SK-N-DZ (cell line): ENCODE measurements around the gene TNFRSF13B.
"Not testable (repeated sequence)": the region's sequence is repeated elsewhere in the genome, so short reads cannot be mapped to it uniquely, and the experiment has no call there.

ENCODE experiments used
- DNase-seq: peaks from one replicate; pipeline ENCODE4 v3.0.0-alpha.2; 2015; ENCODE audit warnings: low spot score

TNFRSF13B gene

DNA sequence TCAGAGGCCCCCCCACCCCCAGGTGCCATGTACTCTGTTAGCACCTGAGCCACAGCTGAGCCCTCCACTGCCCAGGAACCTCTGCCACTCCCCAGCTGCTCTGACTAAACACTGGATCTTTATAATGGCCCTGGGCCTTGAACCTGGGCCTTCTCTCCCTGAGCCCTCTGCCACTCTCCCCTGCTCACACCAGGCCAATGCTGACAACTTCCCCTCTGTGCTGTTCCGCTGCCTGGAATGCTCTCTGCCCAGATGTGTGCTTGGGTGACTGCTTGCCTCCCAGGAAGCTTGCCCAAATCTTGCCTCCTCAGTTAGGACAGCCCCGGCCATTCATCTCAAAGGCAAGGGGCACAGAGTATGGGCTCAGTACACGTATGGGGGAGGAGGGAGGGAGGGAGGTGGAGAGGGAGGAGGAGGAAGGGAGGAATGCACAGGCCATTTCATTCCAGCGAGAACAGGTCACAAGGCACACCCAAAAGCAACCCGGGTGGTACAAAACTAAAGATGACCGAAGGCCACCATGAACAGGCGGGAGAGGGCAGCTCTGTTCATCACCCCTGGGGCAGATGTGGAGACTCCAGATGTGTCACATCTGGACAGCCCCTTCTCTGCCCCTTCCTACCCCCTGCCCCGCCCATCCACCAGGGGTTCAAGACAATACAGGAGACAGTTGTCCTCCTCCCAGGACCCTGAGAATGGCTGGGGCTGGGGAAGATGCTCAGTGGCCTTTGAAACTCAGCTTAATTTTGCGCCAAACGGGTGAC, 15.3 kb upstream of the TNFRSF13B start:
- DNase-seq = no peak

DNA sequence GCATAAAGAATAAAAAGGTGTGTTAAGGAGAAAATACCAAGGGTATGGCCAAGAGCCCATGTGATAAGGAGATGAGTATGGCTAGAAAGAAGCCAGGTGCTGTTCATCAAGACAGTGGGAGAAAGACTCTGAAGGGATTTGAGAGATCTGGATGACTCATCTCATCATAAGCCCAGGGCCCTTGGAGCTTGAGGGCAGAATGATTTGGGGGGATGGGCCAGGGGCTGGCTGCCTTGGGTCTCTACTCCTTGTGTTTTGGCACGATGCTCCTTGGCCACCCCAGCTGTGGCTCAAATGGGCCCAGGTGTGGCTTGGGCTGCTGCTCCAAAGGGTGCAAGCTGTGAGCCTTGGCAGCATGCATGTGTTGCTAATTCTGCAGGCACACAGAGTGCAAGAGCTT, 14.5 kb upstream of the TNFRSF13B start:
- DNase-seq = no peak

- no peak for DNase-seq
Measured at GRCh38 chr17:16981928-16982327, 10.0 kb upstream of the TNFRSF13B start.

DNA sequence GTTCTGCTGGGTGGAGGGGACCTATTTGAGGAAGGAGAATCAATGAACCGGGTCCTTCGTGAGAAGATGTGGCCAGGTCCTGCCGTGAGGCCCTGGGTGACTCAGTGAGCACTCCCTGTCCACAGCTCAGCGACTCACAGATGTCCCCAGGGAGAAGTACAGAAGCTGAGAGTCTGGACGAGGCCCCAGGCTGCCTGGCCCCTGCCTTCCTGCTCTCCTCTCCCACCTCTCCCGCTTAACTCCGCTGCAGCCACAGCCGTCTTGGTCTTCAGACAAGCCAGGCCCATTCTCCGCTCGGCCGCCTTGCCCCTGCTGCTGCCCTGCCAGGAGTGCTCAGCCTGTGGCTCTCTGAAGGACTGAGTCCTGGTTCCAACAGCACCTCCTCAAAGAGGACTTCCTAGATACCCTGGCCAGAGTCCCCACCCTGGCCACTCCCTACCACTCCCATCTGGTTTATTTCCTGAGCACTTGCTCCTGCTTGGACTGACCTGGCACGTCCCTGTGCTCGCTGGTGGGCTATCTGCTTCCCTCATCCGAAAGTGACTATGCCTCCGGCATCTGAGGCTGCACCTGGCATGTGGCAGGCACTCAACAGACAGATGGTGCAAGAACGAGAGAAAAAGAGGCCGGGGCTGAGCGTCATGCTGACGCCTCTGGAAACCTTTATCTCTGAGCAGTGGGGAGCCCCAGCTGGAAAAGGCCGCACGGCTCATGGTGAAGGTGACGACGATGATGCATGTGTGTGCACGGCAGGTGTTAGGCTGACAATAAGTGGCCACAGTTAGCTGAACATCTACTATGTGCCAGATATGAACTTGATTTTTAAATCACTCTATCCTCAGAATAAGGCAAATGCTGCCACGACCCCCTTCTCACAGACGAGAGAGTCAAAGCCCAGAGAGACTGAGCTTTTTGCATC, 9.2 kb upstream of the TNFRSF13B start:
- no peak for DNase-seq

DNA sequence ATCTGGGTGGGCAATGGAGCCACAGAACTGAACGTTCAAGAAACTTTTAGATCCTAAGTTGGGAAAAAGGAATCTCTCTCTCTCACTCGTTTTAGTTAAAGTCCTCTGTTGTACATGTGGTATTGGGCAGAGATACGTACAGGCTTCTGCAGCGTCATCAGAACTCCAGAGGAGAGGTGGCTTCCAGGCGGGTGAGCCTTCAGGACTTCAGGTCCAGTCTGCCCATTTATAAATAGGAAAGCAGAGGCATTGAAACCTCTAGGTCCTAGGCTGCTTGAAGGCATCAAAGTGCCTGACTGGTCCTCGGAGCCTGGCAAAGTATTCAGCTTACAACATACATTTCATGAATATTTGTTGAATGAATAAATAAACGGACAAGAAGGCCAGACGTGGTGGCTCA, 8.1 kb upstream of the TNFRSF13B start:
- no peak for DNase-seq

- DNase-seq = not testable (repeated sequence)
Measured at GRCh38 chr17:16979237-16979823, 7.4 kb upstream of the TNFRSF13B start.

GRCh38 chr17:16977932-16978331, 6.0 kb upstream of the TNFRSF13B start:
- no peak for DNase-seq

DNA sequence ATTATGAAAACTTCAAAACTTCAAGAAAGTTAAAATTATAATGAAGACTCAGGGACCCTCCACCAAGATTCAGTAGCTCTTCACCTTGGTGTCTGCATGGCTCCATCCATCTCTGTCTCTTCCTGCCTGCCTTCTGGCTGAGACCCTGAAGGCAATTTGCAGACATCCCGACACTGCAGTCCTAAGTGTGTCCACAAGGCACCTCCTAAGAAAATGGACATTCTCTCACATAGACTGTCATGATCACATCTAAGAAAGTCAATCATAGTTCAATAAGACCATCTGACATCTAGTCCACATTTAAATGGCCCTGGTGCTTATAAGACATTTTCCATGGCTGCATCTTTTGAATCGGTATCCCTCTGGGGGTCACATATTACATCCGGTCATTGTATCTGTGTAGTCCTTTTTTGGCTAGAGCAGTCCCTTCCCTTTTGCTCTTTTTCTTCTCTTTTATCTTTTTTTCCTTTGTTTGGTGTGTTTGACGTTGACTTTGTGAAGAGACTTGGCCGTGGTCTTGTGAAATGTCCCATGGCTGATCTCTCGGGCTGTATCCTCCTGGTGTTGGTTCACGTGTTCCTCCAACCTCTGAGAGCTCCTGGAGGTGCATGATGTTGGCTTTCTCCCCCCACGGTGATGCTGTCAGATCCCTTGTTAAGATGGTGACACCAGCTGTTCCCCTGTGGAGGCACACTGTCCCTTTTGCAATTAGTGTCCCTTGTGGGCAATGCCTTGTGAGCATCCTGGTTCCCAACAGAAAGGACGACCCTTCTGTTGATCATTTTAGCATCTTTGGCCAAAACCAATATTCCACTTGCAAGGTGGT, 5.0 kb upstream of the TNFRSF13B start:
- DNase-seq = no peak

GRCh38 chr17:16975744-16976625, 4.1 kb upstream of the TNFRSF13B start:
- no peak for DNase-seq

DNA sequence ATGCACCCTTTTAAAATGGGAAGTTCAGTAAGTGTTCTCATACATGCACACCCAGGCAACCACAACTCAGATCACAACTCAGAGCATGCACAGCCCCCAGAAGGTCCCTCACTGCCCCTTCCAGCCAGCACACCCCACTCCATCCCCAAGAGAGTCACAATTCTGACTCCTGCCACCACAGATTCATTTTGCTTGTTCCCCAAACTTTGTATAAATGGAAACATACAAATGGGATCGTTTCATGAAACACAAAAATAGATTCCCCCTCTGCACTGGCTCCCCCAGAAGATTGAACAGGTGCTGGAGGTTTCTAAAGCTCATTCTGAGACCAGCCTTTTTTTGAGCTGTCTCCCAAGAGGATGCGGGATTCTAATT, 3.3 kb upstream of the TNFRSF13B start:
- DNase-seq = no peak

- no peak for DNase-seq
Measured at GRCh38 chr17:16974569-16975276, 2.8 kb upstream of the TNFRSF13B start.

DNA sequence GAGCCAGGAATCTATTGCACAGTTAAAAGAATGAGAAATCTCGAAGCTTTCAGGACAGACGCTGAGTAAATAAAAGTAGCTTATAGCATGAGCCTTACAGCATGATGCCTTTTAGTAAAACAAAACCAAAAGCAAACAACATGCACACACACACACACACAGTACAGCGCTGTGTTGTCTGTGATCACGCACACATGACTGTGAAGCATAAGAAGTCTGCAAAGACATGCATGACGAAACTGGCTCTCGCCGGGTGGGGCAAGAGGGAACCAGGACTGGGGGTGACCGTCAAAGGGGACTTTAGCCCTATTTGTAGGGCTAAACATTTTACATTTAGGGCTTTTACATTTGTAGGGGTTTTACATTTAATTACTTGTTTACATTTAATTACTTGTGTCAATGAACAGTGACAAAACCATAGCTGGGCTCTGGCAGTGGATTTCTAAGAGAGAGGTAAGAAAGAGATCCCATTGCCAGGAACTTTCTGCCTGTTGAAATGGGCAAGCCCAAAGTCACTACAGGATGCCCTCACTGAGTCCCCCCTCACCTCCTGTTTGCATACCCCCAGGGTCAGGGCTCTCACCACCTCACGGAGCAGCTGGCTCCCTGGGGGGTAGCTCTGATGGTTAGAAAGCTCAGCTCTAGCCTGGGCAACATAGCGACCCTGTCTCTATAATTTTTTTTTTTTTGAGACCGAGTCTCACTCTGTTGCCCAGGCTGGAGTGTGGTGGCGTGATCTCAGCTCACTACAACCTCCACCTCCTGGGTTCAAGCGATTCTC, 2.0 kb upstream of the TNFRSF13B start:
- no peak for DNase-seq

- DNase-seq = not testable (repeated sequence)
Measured at GRCh38 chr17:16973043-16973442, 1.1 kb upstream of the TNFRSF13B start.

GRCh38 chr17:16972346-16972745, 428 bp upstream of the TNFRSF13B start:
- no peak for DNase-seq

GRCh38 chr17:16969931-16970906, 1.7 kb downstream of the TNFRSF13B start:
- DNase-seq = no peak

DNA sequence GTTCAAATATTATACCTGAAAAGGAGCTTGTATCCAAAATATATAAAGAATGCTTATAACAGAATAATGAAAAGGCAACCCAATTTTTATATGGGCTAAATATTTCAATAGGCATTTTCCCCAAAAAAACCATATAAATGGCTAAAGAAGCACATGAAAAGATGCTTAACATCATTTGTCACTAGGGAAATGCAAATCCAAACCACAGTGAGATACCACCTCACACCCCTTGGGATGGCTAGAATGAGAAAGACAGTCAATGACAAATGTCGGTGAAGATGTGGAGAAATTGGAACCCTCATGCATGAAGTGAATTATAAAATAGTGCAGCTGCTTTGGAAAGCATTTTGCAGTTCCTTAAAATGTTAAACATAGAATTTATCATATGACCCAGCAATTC, 3.1 kb downstream of the TNFRSF13B start:
- DNase-seq = no peak

DNA sequence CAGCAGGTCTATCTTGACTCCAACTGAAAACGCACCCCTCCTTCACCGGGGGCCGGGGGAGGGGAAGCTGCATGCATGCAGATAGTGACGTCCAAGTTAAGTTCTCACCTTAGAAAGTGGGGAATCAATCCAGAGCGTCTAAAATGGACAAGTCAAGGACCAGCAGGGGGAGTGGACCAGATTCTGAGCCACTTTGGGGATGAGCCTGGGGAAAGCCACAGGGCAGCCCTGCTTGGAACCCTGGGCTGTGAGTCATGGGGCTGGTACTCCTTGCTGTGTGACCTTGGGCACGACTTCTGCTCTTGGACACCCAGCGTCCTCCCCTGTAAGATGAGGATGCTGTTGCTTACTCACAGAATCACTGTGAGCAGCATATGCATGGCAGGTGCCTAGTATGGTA, 9.1 kb downstream of the TNFRSF13B start:
- no peak for DNase-seq

- no peak for DNase-seq
Measured at GRCh38 chr17:16961792-16962191, 10.1 kb downstream of the TNFRSF13B start.
